Skeletal muscle cell (primary cell): ENCODE results near the gene INTS4.
"Not testable (repeated sequence)": the region's sequence is repeated elsewhere in the genome, so short reads cannot be mapped to it uniquely, and the experiment has no call there.

Source experiments
- DNase-seq: peaks from one replicate; pipeline ENCODE4 v3.0.0-alpha.2; 2010; ENCODE audit warnings: low read depth
- H3K4me3 ChIP-seq: 2 replicates; pipeline ENCODE4 v1.5.1; 2011; ENCODE audit warnings: low read depth, mild to moderate bottlenecking, control low read depth, low read length, moderate library complexity

The INTS4 gene

DNA sequence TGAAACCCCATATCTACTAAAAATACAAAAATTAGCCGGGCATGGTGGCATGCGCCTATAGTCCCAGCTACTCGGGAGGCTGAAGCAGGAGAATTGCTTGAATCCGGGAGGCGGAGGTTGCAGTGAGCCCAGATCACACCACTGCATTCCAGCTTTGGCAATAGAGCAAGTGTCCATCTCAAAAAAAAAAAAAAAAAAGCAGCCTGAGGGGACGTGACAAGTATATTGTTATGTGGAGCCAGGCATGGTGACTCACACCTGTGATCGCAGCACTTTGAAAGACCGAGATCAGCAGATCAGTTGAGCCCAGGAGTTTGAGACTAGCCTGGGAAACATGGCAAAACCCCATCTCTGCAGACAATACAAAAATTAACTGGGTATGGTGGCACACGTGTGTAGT, 34.0 kb upstream of the INTS4 start:
- DNase-seq, H3K4me3 ChIP-seq: not testable (repeated sequence)

DNA sequence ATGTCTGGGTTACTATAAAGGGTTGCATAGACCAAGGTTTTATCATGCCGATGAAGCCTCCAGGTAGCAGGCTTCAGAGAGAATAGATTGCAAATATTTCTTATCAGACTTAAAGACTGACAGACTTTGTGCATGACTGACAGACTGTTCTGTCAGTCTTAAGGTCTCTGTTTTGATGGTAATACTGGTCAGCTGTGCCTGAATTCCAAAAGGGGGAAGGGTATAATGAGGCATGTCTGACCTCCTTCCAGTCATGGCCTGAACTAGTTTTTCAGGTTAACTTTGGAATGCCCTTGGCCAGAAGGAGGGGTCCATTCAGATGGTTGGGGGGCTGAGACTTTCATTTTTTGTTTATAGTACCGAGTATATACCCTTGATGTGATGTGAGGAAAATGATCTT, 33.3 kb upstream of the INTS4 start:
- H3K4me3 ChIP-seq: no peak overlapping the region
- DNase-seq: no peak

DNA sequence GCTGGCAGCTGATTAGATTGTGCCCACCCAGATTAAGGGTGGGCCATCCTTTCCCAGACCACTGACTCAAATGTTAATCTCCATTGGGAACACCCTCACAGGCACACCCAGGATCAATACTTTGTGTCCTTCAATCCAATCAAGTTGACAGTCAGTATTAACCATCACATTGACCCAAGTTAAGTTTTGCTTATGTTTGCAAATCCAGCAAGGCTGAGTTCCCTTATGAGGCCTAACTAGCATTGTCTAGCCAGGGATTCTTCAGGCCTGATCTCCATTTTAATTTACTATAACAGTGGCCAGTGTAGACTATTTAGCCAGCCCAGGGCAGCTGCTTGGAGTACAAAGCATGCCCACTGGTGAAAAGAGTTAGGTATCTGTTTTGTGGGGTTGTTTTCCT, 30.9 kb upstream of the INTS4 start:
- H3K4me3 ChIP-seq: no peak overlapping the region
- DNase-seq: no peak

DNA sequence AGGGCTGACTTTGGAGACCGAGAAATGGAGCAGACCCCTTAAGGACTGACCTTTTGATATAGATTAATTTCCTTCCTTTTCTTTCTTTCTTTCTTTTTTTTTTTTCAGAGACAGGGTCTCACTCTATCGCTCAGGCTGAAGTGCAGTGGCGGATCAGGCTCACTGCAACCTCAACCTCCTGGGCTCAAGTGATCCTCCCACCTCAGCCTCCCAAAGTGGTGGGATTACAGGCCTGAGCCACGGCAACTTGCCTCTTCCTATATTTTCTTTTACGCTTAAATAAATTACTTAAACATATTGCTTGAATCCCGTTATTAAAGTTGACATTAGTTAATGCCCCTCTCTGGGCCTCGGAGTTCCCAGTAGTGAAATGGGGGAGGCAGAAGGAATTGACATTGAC, 29.0 kb upstream of the INTS4 start:
- no peak for DNase-seq
- peak overlapping the region; percentile 42 for H3K4me3 ChIP-seq

DNA sequence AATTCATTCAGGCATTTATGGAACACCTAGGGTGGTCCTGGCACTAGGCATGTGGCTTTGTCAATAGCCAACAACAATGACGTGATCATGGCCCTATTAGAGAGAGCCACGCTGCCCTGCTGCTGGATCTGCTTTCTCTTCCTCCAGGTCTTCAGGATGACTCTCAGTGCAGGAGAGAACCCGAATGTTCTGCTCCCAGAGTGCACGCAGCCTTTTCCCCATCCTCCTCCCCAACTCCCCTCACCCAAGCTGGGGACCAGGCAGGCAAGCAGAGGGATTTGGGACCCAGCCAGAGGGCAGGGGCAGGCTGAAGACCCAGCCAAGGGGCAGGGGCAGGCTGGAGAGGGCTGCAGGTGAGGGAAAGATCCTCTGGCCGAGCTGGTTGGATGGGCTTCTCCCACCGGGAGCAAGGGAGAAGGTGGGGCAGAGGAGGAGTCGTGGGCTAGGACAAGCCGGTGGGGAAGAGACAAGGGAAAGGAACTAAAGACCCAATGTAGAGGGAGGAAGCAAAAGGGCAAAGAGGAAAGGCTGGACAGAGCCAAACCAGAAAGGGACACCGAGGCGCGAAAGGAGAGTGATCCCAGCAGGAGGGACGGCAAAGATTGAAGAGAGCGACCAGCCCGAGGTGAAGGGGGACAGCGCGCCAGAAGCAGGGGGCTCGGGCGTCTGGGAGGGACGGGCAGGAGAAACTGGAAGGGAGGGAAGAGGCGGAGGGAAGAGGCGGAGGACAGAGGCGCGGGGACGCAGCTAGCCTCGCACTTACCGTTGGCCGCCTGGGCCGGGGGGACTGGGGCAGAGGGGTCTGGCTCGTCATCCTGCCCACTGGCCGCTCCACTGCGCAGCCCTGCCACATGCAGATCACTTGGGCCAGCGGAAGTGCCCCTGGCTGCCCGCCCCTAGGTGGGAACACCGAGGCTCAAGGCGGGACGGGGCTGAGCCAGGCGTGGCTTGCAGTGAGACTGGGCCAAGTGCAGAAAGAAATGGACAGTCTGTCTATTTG, 28.2 kb upstream of the INTS4 start, which contains the start of gene KCTD14:
Gene KCTD14 (minus strand): TSS at position 880 of the 1,000 bp plus-strand sequence. CDS start 27 bp downstream, at position 853.
- H3K4me3 ChIP-seq: peak within 1 kb of the TSS; percentile 42
- DNase-seq: no peak

DNA sequence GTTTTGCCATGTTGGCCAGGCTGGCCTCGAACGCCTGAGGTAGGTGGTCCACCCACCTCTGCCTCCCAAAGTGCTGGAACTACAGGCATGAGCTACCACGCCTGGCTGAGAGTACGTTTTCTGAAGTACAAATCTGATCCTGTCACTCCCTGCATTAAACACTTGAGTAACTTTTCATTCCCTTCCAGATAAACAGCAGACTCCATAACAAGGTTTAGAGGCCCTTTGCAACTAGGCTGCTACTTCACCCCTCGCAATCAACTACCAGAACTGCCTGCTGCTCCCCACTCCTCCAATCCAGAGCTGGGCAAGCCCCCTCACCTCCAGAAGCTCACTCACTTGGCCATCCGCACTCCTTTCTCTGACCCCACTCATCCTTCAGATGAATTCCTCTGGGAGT, 27.1 kb upstream of the INTS4 start:
- no peak for DNase-seq

DNA sequence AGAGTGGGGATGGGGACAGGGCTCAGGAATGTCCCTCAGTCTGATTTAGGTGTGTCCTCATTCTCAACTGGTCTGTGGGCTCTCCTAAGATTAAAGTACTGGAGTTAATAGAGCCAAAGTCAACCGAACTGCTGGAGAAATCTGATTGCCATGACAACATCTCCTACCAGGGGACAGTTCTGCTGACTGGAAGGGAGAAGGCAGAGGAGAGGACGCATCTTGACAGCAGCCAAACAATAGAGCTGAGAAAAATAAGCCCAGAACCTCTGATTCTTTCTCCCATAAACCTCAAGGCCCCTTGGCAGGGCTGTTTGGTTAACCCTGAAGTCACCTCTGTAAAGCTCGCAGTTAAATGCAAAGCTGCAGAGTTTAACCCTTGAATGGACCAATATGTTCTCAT, 25.8 kb upstream of the INTS4 start:
- no peak for DNase-seq
- H3K4me3 ChIP-seq: no peak overlapping the region

More for the DNA sequence above, 27.1 kb upstream of the INTS4 start:
- no peak overlapping the region for H3K4me3 ChIP-seq

DNA sequence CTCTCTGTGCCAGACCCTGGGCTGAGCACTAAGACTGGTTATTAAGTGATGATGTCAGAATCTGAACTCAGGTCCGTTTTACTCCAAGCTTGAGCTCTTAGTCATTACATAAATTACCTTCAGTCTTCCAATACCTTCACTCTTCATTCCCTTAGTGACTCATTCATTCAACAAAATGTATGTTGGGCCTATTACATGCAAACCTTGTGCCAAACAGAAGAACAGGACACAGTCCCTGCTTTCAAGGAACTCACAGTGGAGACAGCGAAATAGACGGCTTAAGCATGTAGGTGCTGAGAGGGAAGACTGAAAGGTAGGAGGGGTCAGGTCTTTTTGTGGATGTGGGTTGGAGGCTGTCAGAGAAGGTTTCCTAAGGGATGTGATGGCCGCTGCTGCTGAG, 25.3 kb upstream of the INTS4 start:
- no peak for DNase-seq
- no peak overlapping the region for H3K4me3 ChIP-seq

DNA sequence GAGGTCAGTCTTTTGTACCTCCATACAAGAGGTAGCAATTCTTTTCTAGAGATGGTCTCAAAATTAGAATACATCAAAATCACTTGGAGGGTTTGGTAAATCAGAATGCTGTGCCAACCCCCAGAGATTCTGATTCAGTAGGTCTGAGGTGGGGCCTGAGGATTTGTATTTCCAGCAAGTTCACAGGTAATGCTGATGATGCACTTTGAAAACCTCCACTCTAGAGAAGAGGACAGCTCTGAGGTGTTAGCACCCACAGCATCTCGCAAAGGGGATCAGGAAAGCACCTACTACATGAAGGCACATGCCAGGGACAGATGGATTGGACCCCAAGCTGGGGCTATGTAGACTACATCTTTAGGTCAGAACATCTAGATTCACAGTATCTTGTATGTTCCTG, 21.4 kb upstream of the INTS4 start:
- DNase-seq: no peak
- no peak overlapping the region for H3K4me3 ChIP-seq

DNA sequence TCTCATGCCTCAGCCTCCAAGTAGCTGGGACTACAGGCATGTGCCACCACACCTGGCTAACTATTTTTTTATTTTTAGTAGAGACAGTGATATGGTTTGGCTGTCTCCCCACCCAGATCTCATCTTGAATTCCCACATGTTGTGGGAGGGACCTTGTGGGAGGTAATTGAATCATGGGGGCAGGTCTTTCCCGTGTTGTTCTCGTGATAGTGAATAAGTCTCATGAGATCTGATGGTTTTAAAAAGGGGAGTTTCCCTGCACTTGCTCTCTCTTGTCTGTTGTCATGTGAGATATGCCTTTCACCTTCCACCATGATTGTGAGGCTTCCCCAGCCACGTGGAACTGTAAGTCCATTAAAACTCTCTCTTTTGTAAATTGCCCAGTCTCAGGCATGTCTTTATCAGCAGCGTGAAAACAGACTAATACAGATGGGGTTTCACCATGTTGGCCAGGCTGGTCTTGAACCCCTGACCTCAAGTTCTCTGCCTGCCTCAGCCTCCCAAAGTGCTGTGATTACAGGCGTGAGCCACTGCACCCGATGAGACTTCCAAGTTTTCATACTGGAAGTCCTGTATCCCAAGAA, 20.6 kb upstream of the INTS4 start:
- DNase-seq, H3K4me3 ChIP-seq: not testable (repeated sequence)

DNA sequence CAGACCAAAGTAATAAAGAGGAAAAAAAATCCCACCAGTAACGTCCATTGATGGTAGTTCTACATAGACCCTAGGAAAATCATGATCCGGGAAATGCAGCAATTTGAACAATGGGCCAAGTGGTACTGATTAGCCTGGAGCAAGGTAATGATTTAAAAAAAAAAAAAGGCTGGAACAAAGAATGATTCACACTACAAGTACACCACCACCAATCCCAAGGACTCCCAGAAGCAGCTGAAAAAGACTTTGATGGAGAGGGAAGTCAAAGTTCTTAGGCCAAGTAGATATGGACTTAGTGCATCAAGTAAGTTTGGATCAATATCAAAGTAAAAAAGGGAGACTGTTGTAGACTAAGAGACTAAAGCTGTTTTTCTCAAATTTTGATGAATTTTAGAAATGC, 16.8 kb upstream of the INTS4 start:
- no peak overlapping the region for H3K4me3 ChIP-seq
- DNase-seq: no peak

DNA sequence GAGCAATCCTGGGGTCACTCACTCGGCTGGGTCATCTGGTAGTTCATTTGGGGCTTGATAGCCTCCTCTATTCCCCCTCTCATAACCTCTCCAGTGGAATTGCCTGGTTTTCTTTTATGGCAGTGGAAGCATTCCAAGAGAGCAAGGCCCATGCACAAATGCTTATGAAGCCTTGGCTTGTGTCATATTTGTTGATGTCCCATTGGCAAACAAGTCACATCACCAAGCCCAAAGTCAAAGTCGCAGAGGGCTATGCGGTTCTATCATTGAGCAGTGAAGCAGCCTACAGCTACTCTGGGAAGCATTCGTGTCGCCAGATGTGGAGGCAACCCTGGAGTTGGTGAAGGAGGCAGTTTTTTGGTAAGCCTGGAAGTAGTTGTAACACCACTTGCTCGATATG, 16.3 kb upstream of the INTS4 start:
- no peak for DNase-seq
- H3K4me3 ChIP-seq: no peak overlapping the region

DNA sequence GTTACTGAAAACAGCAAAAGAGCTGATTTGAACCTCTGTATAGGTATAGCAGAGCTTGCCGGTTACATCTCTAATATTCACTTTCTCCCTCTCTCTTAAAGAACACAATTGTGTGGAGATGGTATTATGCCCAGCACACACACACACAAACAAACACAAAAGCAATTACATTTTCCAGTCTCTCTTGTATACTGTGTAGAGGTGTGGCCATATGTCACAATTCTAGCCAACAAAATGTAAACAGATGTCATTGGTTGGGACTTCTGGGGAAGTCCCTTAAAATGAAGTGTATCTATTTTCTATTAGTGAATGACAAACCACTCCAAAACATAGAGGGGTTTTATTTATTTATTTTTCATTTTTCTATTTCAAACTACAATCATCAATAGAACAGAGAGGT, 15.8 kb upstream of the INTS4 start:
- no peak overlapping the region for H3K4me3 ChIP-seq
- no peak for DNase-seq

DNA sequence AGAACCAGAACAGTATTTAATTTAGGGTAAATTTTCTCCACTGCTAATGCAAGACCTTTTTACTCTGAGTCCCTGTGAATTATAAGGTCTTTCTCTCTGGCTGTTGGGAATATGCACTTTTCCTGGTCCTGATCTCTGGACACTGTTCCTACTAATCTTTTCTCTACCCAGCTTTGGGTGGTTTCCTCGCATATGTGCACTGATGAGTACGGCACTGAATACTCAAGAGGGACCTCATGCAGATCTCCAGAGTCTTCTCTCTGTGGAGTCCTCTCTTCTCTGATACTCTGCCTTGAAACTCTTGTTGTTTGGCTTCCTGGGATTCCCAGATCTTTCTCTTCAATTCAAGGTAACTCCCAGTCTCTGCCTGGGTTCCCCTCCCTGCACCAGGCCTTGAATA, 14.6 kb upstream of the INTS4 start:
- no peak for DNase-seq
- no peak overlapping the region for H3K4me3 ChIP-seq

DNA sequence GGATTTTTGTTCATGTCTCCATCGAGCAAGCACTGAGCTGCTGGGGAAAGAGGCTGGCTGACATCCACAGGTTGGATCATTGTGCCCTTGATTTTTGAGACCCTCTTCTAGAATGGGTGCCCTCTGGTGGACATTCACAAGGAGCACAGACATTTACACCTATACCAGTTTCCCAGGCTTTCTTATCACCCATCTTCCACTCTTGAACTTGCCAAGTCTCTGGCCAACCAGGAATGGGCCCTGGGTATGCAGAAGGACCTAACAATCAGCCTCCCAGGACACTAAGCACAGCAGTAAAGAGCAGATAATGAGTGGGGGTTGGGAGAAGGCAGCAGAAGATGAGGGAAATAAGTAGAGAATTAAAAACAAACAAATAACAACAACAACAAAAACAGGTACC, 5.7 kb upstream of the INTS4 start:
- no peak overlapping the region for H3K4me3 ChIP-seq
- DNase-seq: peak; percentile 29

DNA sequence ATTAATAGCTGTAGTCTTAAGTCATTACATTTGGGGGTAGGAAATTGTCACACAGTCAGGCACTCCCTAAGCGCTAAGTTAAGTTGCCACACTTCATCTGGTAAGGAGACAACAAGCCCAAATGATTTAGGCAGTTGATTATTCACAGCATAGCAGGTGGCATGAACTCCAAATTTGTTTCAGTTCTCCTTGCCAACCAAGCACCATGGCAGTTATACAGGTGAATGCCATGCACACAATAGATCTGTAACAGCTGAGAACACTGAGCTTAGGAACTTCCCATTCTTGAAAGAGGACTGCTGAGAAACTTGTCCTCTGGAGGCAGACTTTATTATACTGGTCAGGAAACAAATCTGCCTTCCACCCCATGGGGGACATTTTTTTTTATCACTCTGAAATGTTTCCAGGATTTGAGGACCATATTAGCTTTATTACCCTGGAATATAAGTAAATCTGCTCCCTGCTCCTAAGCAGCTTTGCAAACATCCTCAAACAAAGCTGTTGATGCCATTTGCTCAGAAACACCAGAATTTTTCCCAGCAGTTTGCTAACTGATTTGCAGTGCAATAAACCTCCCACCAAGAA, 5.1 kb upstream of the INTS4 start:
- no peak overlapping the region for H3K4me3 ChIP-seq
- no peak for DNase-seq

DNA sequence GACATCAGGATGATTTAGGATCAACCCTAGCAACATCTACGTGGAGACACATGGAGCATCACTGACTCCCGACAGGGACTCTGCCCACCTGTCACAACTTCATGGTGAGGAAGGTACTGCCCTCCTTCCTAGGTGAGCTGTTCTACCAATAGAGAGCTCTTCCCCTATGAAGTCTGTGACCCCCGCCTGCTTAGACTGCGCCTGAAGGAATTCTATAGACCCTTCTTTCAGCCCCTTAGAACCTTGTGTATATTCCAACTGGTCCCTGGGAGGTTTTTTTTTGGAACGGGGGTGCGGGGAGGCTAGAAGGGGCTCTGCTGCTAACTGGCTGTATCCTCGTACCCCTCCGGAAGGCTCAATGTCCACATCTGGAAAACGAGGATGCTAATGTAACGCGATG, 566 bp downstream of the INTS4 start:
- H3K4me3 ChIP-seq: peak overlapping the region; percentile 74
- DNase-seq: no peak

DNA sequence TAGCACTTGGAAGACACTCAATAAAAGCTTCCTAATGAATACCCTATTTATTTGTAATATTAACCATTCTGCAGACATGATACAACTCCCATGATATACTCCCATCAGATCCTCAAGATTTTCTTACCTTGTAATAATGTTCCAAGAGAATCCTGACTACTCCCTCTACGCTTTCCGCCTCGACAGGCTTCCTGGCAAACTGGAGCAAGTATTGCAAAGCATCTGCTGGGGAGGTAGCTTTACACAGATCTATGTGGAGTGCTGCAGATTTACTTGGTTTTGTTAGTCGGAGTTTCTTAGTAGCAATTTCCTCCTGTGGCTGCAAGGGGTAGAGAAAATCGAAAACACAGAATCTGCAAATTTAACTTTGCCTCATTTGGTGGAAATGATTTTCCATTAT, 3.5 kb downstream of the INTS4 start:
- no peak for DNase-seq
- no peak overlapping the region for H3K4me3 ChIP-seq

DNA sequence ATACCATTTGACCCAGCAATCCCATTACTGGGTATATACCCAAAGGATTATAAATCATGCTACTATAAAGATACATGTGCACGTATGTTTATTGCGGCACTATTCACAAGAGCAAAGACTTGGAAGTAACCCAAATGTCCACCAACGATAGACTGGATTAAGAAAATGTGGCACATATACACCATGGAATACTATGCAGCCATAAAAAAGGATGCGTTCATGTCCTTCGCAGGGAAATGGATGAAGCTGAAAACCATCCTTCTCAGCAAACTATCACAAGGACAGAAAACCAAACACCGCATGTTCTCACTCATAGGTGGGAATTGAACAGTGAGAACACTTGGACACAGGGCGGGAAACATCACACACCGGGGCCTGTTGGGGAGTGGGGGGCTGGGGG, 8.0 kb downstream of the INTS4 start:
- not testable (repeated sequence) for H3K4me3 ChIP-seq, DNase-seq

DNA sequence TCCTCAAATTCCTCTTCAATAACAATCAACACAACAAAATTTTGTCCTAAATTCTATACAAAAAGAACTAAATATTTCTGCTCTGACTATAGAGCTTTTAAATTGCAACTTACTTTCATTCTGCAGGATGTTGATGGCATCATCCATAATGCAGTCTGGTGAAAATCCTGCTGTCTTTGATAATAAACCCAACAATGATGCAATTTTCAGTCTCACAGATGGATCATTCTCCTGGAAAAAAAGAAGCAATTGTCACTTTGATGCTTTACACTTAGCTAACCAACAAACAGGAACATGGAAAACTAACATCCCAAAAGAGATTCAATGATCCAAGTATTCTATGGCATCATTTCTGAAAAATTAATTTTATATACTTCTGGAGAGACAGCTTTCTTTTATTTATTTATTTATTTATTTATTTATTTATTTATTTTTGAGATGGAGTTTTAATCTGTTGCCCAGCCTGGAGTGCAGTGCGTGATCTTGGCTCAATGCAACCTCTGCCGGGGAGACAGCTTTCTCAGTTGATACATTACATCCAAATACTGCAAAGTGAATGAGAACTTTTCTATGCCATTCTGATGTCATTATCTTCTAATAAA, 13.0 kb downstream of the INTS4 start:
- DNase-seq: no peak
- H3K4me3 ChIP-seq: no peak overlapping the region
